B cell (primary cell): ENCODE data around the gene IFI35.

Source experiments
- EZH2 ChIP-seq: IDR thresholded peaks from 2 replicates; pipeline ENCODE4 v1.6.1; 2012; ENCODE audit warnings: borderline replicate concordance, low read depth, mild to moderate bottlenecking, moderate library complexity, low read length; ENCODE audit not compliant: insufficient read depth, poor library complexity, severe bottlenecking
- TF ChIP-seq, protein P1 (sequence below): fragments of 200-600 bp; IDR thresholded peaks from one replicate; pipeline ENCODE4 v1.8.0; 2022; ENCODE audit warnings: antibody characterized with exemption, mild to moderate bottlenecking

DNA sequence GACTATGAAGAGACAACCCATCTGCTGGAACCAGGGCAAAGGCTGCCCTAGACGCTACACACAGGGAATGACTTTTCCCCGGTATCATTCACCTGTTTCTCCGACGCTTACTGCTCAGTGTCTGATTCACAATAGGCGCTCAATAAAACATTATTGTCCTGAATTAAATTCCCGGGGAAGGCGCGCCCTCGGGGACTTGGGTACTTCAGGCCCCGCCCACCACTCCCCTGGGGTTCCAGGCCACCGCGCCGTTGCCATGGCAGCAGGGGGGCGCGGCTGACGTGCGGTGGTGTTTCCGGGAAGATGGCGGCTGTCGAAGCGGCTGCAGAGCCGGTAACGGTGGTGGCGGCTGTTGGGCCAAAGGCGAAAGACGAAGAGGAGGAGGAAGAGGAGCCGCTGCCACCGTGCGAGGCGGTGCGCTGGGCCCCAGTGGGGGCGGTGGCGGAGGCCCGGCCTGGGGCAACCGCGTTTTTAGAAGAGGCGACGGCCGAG, 26.3 kb upstream of the IFI35 start, which contains the start of gene RUNDC1:
- TF ChIP-seq, protein P1, sequence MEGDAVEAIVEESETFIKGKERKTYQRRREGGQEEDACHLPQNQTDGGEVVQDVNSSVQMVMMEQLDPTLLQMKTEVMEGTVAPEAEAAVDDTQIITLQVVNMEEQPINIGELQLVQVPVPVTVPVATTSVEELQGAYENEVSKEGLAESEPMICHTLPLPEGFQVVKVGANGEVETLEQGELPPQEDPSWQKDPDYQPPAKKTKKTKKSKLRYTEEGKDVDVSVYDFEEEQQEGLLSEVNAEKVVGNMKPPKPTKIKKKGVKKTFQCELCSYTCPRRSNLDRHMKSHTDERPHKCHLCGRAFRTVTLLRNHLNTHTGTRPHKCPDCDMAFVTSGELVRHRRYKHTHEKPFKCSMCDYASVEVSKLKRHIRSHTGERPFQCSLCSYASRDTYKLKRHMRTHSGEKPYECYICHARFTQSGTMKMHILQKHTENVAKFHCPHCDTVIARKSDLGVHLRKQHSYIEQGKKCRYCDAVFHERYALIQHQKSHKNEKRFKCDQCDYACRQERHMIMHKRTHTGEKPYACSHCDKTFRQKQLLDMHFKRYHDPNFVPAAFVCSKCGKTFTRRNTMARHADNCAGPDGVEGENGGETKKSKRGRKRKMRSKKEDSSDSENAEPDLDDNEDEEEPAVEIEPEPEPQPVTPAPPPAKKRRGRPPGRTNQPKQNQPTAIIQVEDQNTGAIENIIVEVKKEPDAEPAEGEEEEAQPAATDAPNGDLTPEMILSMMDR = no peak
- no peak for TF ChIP-seq EZH2
